Activated T-helper 1 cell treated with anti-CD3 and anti-CD28 coated beads, Interleukin-2, amount 50 U/mL, for 16 hours (primary cell): ENCODE data around the gene RPL7L1.

Experiments used
- DNase-seq, 2 donors: peaks; one replicate each; pipeline ENCODE4 v3.0.0-alpha.2; 2020; ENCODE audit warnings: low read depth in 1 of 2, low spot score in 1 of 2

The RPL7L1 gene

GRCh38 chr6:42928986-42929820 lies 49.8 kb downstream of the RPL7L1 start, which contains the start of gene CNPY3:
CNPY3 (plus strand) TSS chr6:42929480; CDS start chr6:42929571, 91 bp downstream.
- DNase-seq, result peak; percentile 87 to 91

GRCh38 chr6:42929821-42930360 lies 50.5 kb downstream of the RPL7L1 start:
- DNase-seq, result peak in 1 of 2 donors; percentile 34

GRCh38 chr6:42932412-42932811 lies 53.0 kb downstream of the RPL7L1 start:
- DNase-seq, result no peak

- no peak for DNase-seq
These were observed 53.8 kb downstream of the RPL7L1 start for GRCh38 chr6:42933205-42933604.

- no peak for DNase-seq
These were observed 55.9 kb downstream of the RPL7L1 start for GRCh38 chr6:42935322-42935721.

- DNase-seq, result no peak
These were observed 57.0 kb downstream of the RPL7L1 start for GRCh38 chr6:42936398-42936797.

- DNase-seq, result no peak
These were observed 58.4 kb downstream of the RPL7L1 start for GRCh38 chr6:42937548-42938427.

- no peak for DNase-seq
These were observed 59.0 kb downstream of the RPL7L1 start for GRCh38 chr6:42938428-42938796.

GRCh38 chr6:42938987-42939809 lies 59.8 kb downstream of the RPL7L1 start:
- DNase-seq, result no peak
